PC-3 (cell line): ENCODE measurements around the gene GPC4. TPM values are rescaled to one million over a fixed set of nuclear protein-coding genes. Genes with fewer than 3 reads are reported as not detected.

Experiments used
- ATAC-seq: fragments of 200-7000 bp; cut with Tn5 transposase; 2 replicates; pipeline ENCODE4 v1.9.1; 2020; ENCODE audit warnings: mild to moderate bottlenecking, moderate library complexity
- BruUV-seq: library from RNA; stranded (reverse); fragments of 400-500 nt; replicated peaks from 2 replicates; lab custom pipeline; 2021; lab: Mats Ljungman, UMichigan
- CTCF ChIA-PET: fragments of 300-600 bp; sonication (Branson Sonifier 250); formaldehyde crosslinking; loops from one replicate; lab custom pipeline; 2022; ENCODE audit warnings: antibody characterized with exemption; lab: Charles Lee
- POLR2A ChIA-PET: fragments of 300-600 bp; sonication (Branson Sonifier 250); formaldehyde crosslinking; loops from one replicate; lab custom pipeline; 2022; ENCODE audit warnings: antibody characterized with exemption; ENCODE audit not compliant: unreplicated experiment; lab: Charles Lee
- DNase-seq: peaks from one replicate; pipeline ENCODE4 v3.0.0-alpha.2; 2015
- H2AFZ ChIP-seq: fragments of 300-600 bp; sonication (generic); 2 replicates; pipeline ENCODE4 v1.6.0; 2016; ENCODE audit warnings: antibody characterized with exemption, low read length
- H3F3A ChIP-seq: fragments of 300-600 bp; sonication (generic); one replicate; pipeline ENCODE4 v1.6.0; 2017; ENCODE audit warnings: antibody characterized with exemption, low read length, control low read depth, mild to moderate bottlenecking; ENCODE audit not compliant: unreplicated experiment
- H3K27ac ChIP-seq: fragments of 300-600 bp; sonication (generic); 2 replicates; pipeline ENCODE4 v1.5.1; 2016; ENCODE audit warnings: mild to moderate bottlenecking, low read length
- H3K27me3 ChIP-seq: fragments of 300-600 bp; sonication (generic); 2 replicates; pipeline ENCODE4 v1.6.1; 2016; ENCODE audit warnings: low read length, mixed read lengths
- H3K36me3 ChIP-seq: fragments of 300-600 bp; sonication (generic); 2 replicates; pipeline ENCODE4 v1.6.1; 2016; ENCODE audit warnings: low read depth, mixed run types, low read length, mixed read lengths
- H3K4me1 ChIP-seq: fragments of 300-600 bp; sonication (generic); 2 replicates; pipeline ENCODE4 v1.5.1; 2016; ENCODE audit warnings: low read length; ENCODE audit not compliant: insufficient read depth
- H3K4me2 ChIP-seq: fragments of 300-600 bp; sonication (generic); 2 replicates; pipeline ENCODE4 v1.6.0; 2016; ENCODE audit warnings: low read length
- H3K4me3 ChIP-seq: fragments of 300-600 bp; sonication (generic); 2 replicates; pipeline ENCODE4 v1.5.1; 2016; ENCODE audit warnings: mild to moderate bottlenecking, low read length, mixed read lengths
- H3K79me2 ChIP-seq: fragments of 300-600 bp; sonication (generic); 2 replicates; pipeline ENCODE4 v1.6.1; 2017; ENCODE audit warnings: low read length, mixed read lengths
- H3K9ac ChIP-seq: fragments of 300-600 bp; sonication (generic); 2 replicates; pipeline ENCODE4 v1.6.0; 2016; ENCODE audit warnings: mild to moderate bottlenecking, low read length
- H3K9me2 ChIP-seq: fragments of 300-600 bp; sonication (generic); replicated peaks from 2 replicates; pipeline ENCODE4 v1.6.1; 2016; ENCODE audit warnings: mixed run types, low read length, mixed read lengths
- H3K9me3 ChIP-seq: fragments of 300-600 bp; sonication (generic); 2 replicates; pipeline ENCODE4 v1.6.1; 2016; ENCODE audit warnings: low read length, mixed read lengths
- H4K20me1 ChIP-seq: fragments of 300-600 bp; sonication (generic); 2 replicates; pipeline ENCODE4 v1.6.1; 2016; ENCODE audit warnings: low read length, mixed read lengths
- EZH2 ChIP-seq: fragments of 300-600 bp; sonication (generic); IDR thresholded peaks from one replicate; pipeline ENCODE4 v1.6.1; 2017; ENCODE audit warnings: antibody characterized with exemption, mild to moderate bottlenecking, low read length; ENCODE audit not compliant: unreplicated experiment
- EZH2phosphoT487 ChIP-seq: fragments of 300-600 bp; sonication (generic); IDR thresholded peaks from 2 replicates; pipeline ENCODE4 v1.6.1; 2018; ENCODE audit warnings: mild to moderate bottlenecking, antibody characterized with exemption, low read length, borderline replicate concordance
- intact Hi-C: fragments of 100-400 bp; cut with micrococcal nuclease; formaldehyde crosslinking; loops from 2 replicates; pipeline ENCODE4 v1.9.0; 2023
- total RNA-seq: library from RNA; depleted of rRNA; stranded (reverse); fragments of >200 nt; gene quantifications from 2 replicates; pipeline ENCODE4 v1.2.3, GENCODE V29; 2014
- TF ChIP-seq, protein P1 (sequence below): fragments of 300-600 bp; sonication (generic); conservative IDR thresholded peaks from 2 replicates; pipeline ENCODE4 v1.5.1; 2017; ENCODE audit warnings: antibody characterized with exemption, low read depth, mild to moderate bottlenecking, low read length

GPC4 gene
- total RNA-seq, 1 experiment from 2014 or later: 4.0 TPM

- H3K9me2 ChIP-seq: no peaks in the 10 kb centered on the region
- no peak for DNase-seq
- no peaks in the 10 kb centered on the region for H3F3A ChIP-seq
- TF ChIP-seq, protein P1, sequence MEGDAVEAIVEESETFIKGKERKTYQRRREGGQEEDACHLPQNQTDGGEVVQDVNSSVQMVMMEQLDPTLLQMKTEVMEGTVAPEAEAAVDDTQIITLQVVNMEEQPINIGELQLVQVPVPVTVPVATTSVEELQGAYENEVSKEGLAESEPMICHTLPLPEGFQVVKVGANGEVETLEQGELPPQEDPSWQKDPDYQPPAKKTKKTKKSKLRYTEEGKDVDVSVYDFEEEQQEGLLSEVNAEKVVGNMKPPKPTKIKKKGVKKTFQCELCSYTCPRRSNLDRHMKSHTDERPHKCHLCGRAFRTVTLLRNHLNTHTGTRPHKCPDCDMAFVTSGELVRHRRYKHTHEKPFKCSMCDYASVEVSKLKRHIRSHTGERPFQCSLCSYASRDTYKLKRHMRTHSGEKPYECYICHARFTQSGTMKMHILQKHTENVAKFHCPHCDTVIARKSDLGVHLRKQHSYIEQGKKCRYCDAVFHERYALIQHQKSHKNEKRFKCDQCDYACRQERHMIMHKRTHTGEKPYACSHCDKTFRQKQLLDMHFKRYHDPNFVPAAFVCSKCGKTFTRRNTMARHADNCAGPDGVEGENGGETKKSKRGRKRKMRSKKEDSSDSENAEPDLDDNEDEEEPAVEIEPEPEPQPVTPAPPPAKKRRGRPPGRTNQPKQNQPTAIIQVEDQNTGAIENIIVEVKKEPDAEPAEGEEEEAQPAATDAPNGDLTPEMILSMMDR: no peak
- TF ChIP-seq EZH2phosphoT487 (no peak), EZH2 (no peak)
- ChIA-PET POLR2A (no interaction called here), CTCF (no interaction called here)
- no peak overlapping the region for H2AFZ ChIP-seq
- intact Hi-C loops: no loop called here
- no peaks in the 10 kb centered on the region for H3K79me2 ChIP-seq
- no peaks in the 10 kb centered on the region for H3K36me3 ChIP-seq
- H3K4me1 ChIP-seq: no peaks in the 10 kb centered on the region
- no TSS peak for BruUV-seq
- H3K27ac ChIP-seq: no peak overlapping the region
- no peak overlapping the region for H3K4me2 ChIP-seq
- H3K4me3 ChIP-seq: no peak overlapping the region
- H3K9me3 ChIP-seq: no peaks in the 10 kb centered on the region
- ATAC-seq: no peak
- H3K9ac ChIP-seq: no peak overlapping the region
- H3K27me3 ChIP-seq: no peaks in the 10 kb centered on the region
- H4K20me1 ChIP-seq: no peaks in the 10 kb centered on the region
These were observed 69.3 kb downstream of the GPC4 start for GRCh38 chrX:133346026-133346425.

DNA sequence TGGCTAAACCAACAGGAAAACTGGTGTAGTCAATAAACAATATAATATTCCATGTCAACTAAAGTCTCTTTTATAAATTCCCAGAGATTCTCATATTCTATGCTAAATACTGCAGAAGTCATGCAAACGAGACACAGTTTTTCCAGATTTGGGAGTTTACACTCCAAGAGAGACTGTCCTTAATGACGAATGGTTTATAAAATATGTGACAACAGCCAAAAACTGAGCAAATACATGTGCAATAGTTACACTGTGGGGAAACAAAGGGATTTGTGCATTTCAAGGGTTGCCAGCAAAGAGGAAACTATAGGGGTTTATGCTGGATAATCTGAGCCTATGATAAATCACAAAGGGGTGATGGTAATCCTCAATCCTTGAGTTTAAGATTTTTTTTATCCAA is 75.7 kb downstream of the GPC4 start:
- no peak for DNase-seq
- POLR2A ChIA-PET: no interaction called here

DNA sequence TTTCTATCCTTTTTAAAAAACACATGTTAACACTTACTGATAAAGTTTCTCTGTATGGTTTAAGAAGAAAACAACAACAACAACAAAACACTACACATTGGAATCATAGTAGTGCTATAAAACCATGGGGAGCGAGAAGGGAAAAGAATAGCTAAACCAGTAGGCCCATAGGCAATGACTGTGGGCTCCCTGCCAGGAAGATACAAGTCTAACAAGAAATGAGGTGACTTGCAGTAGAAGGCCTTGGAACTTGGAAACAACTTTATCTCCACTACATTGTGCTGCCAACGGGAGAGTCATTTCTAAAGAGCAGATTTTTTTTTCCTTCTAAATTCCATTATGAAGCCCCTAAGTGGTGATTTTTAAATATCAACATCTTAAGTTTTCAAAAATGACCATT is 78.0 kb downstream of the GPC4 start:
- Histone ChIP-seq H3K4me2 (no peak overlapping the region), H3K4me3 (no peak overlapping the region), H4K20me1 (no peaks in the 10 kb centered on the region), H2AFZ (no peak overlapping the region), H3F3A (no peaks in the 10 kb centered on the region), H3K36me3 (no peaks in the 10 kb centered on the region; the same call in 1 of the 2 replicates), H3K9ac (no peak overlapping the region), H3K4me1 (no peaks in the 10 kb centered on the region), H3K27ac (no peak overlapping the region), H3K27me3 (no peaks in the 10 kb centered on the region), H3K79me2 (no peaks in the 10 kb centered on the region), H3K9me3 (no peaks in the 10 kb centered on the region), H3K9me2 (no peaks in the 10 kb centered on the region)
- CTCF ChIA-PET: no interaction called here
- BruUV-seq: no TSS peak
- intact Hi-C loops: loop anchor here (5.0 kb wide), 1 partner anchor 80 kb away; the partner anchor contains the start of gene GPC4
- DNase-seq (peak; percentile 40), ATAC-seq (no peak)
- POLR2A ChIA-PET: interaction anchor here (0.7 kb wide), 1 partner anchor 322 kb away, joined by 10 read pairs; no protein-coding TSS in a partner anchor
- TF ChIP-seq EZH2phosphoT487 (no peak), EZH2 (no peak)
- TF ChIP-seq, protein P1: no peak

More for the DNA sequence above, 75.7 kb downstream of the GPC4 start:
- H3K4me1 ChIP-seq: no peaks in the 10 kb centered on the region
- no TSS peak for BruUV-seq
- H3K9ac ChIP-seq: no peak overlapping the region
- CTCF ChIA-PET: no interaction called here
- H3K36me3 ChIP-seq: no peaks in the 10 kb centered on the region; the same call in 1 of the 2 replicates
- no peak overlapping the region for H3K4me2 ChIP-seq
- no peaks in the 10 kb centered on the region for H3K79me2 ChIP-seq
- H4K20me1 ChIP-seq: no peaks in the 10 kb centered on the region
- no peak for ATAC-seq
- H3K27me3 ChIP-seq: no peaks in the 10 kb centered on the region
- TF ChIP-seq EZH2phosphoT487 (no peak), EZH2 (no peak)
- TF ChIP-seq, protein P1: no peak
- H3K9me2 ChIP-seq: no peaks in the 10 kb centered on the region
- no peak overlapping the region for H3K4me3 ChIP-seq
- H3K9me3 ChIP-seq: no peaks in the 10 kb centered on the region
- H2AFZ ChIP-seq: no peak overlapping the region
- H3K27ac ChIP-seq: no peak overlapping the region
- intact Hi-C loops: loop anchor here (5.0 kb wide), 1 partner anchor 78 kb away; the partner anchor contains the start of gene GPC4
- no peaks in the 10 kb centered on the region for H3F3A ChIP-seq
